ENCODE results near the gene ARHGAP30.
"Not testable (repeated sequence)": the region's sequence is repeated elsewhere in the genome, so short reads cannot be mapped to it uniquely, and the experiment has no call there.

ARHGAP30 gene

GRCh38 chr1:161068306-161069234 lies 1.1 kb downstream of the ARHGAP30 start:
- DNase-seq: peak; percentile 17

- no peak for DNase-seq
These were observed 3.0 kb downstream of the ARHGAP30 start for GRCh38 chr1:161066694-161067093.

- DNase-seq: not testable (repeated sequence)
These were observed 4.0 kb downstream of the ARHGAP30 start for GRCh38 chr1:161065681-161066080.

- DNase-seq: not testable (repeated sequence)
These were observed 5.8 kb downstream of the ARHGAP30 start for GRCh38 chr1:161063936-161064335.

- DNase-seq: no peak
These were observed 8.3 kb downstream of the ARHGAP30 start for GRCh38 chr1:161061419-161061818.

GRCh38 chr1:161059293-161059692 lies 10.4 kb downstream of the ARHGAP30 start:
- no peak for DNase-seq

- no peak for DNase-seq
These were observed 14.9 kb downstream of the ARHGAP30 start for GRCh38 chr1:161054805-161055204.

GRCh38 chr1:161054232-161054631 lies 15.5 kb downstream of the ARHGAP30 start:
- no peak for DNase-seq

- DNase-seq: no peak
These were observed 16.8 kb downstream of the ARHGAP30 start for GRCh38 chr1:161052899-161053298.

GRCh38 chr1:161051219-161051618 lies 18.5 kb downstream of the ARHGAP30 start:
- DNase-seq: no peak

GRCh38 chr1:161048949-161049722 lies 20.6 kb downstream of the ARHGAP30 start:
- no peak for DNase-seq

GRCh38 chr1:161047436-161048420 lies 22.0 kb downstream of the ARHGAP30 start:
- no peak for DNase-seq

- DNase-seq: no peak
These were observed 23.0 kb downstream of the ARHGAP30 start for GRCh38 chr1:161046605-161047228.

GRCh38 chr1:161045736-161046604 lies 23.7 kb downstream of the ARHGAP30 start, which contains the start of gene USF1:
Gene USF1, minus strand, starts transcription at chr1:161045977. Its CDS starts 2,702 bp downstream, at chr1:161043275.
- DNase-seq: peak; percentile 95

GRCh38 chr1:161044908-161045735 lies 24.6 kb downstream of the ARHGAP30 start:
- peak; percentile 59 for DNase-seq

- peak; percentile 21 for DNase-seq
These were observed 25.2 kb downstream of the ARHGAP30 start for GRCh38 chr1:161044535-161044907.

GRCh38 chr1:161039546-161039945 lies 30.1 kb downstream of the ARHGAP30 start:
- DNase-seq: no peak

GRCh38 chr1:161039154-161039545 lies 30.5 kb downstream of the ARHGAP30 start:
- DNase-seq: no peak

- no peak for DNase-seq
These were observed 31.1 kb downstream of the ARHGAP30 start, which contains the start of gene TSTD1 for GRCh38 chr1:161038523-161039153. Gene TSTD1, minus strand, starts transcription at chr1:161038964. Its CDS starts 75 bp downstream, at chr1:161038889.
